GM23248 (cell line): ENCODE results near the gene SNX27.

ENCODE experiments used
- EZH2 ChIP-seq: fragments of 200-600 bp; sonication (generic); IDR thresholded peaks from 2 replicates; pipeline ENCODE4 v1.6.1; 2018; ENCODE audit warnings: antibody characterized with exemption, mild to moderate bottlenecking; ENCODE audit not compliant: insufficient read depth, poor library complexity, severe bottlenecking
- EZH2phosphoT487 ChIP-seq: fragments of 200-600 bp; sonication (generic); IDR thresholded peaks from 2 replicates; pipeline ENCODE4 v1.6.1; 2018; ENCODE audit warnings: antibody characterized with exemption, moderate library complexity, mild to moderate bottlenecking, low read depth; ENCODE audit not compliant: insufficient read depth

- TF ChIP-seq EZH2, result no peak
- no peak for TF ChIP-seq EZH2phosphoT487
Observed at GRCh38 chr1:151739590-151740355, 127.9 kb downstream of the SNX27 start.
